Measurements from ENCODE around the gene ZGPAT.

- TF ChIP-seq CTCF (IDR thresholded peaks at IDR 0.05) (no peak), POLR2AphosphoS5 (IDR thresholded peaks at IDR 0.05) (no peak)
Measured at GRCh38 chr20:63743210-63743970, 35.6 kb downstream of the ZGPAT start.
